H1 (cell line): ENCODE results near the gene ADM. TPM values are rescaled to one million over a fixed set of nuclear protein-coding genes. Genes with fewer than 3 reads are reported as not detected.

Experiments used
- ATF3 ChIP-seq: IDR thresholded peaks from 2 replicates; pipeline ENCODE4 v1.6.1; 2011; ENCODE audit warnings: low read depth, mild to moderate bottlenecking, low read length; ENCODE audit not compliant: insufficient read depth
- CEBPB ChIP-seq: IDR thresholded peaks from 2 replicates; pipeline ENCODE4 v1.6.1; 2012; ENCODE audit warnings: low read depth, low read length
- CHD1 ChIP-seq: IDR thresholded peaks from 2 replicates; pipeline ENCODE4 v1.6.1; 2012; ENCODE audit warnings: low read depth, low read length, improper control_type of control experiment
- CTCF ChIP-seq, 3 experiments: IDR thresholded peaks; 1 replicate in 2 of 3; 2 replicates in 1 of 3; pipeline versions ENCODE4 v1.5.1 to v1.6.1; 2011; ENCODE audit warnings: low read length in 3 of 3, mild to moderate bottlenecking in 3 of 3, inconsistent platforms in 2 of 3, low read depth in 1 of 3, moderate library complexity in 1 of 3; ENCODE audit not compliant: insufficient read depth in 1 of 3; ENCODE audit errors: control extremely low read depth in 1 of 3
- HDAC2 ChIP-seq, 2 experiments: fragments of 300-600 bp in 1 of 2; sonication (generic) in 1 of 2; IDR thresholded peaks; 2 replicates each; pipeline ENCODE4 v1.6.1; 2011 to 2012; ENCODE audit warnings: low read depth in 2 of 2, low read length in 2 of 2, mild to moderate bottlenecking in 2 of 2, moderate library complexity in 2 of 2, borderline replicate concordance in 1 of 2, inconsistent platforms in 1 of 2
- MAFK ChIP-seq: IDR thresholded peaks from 2 replicates; pipeline ENCODE4 v1.6.1; 2012; ENCODE audit warnings: low read depth, mild to moderate bottlenecking, improper control_type of control experiment, low read length
- RBBP5 ChIP-seq: IDR thresholded peaks from 2 replicates; pipeline ENCODE4 v1.7.1; 2012; ENCODE audit warnings: low read depth, mild to moderate bottlenecking, inconsistent platforms, low read length, moderate library complexity, borderline replicate concordance
- SIN3A ChIP-seq, 2 experiments: IDR thresholded peaks in 1 of 2; conservative IDR thresholded peaks in 1 of 2; 2 replicates each; pipeline ENCODE4 v1.6.1; 2011 to 2012; ENCODE audit warnings: low read length in 2 of 2, improper control_type of control experiment in 1 of 2, low read depth in 1 of 2, mild to moderate bottlenecking in 1 of 2
- TAF1 ChIP-seq: IDR thresholded peaks from 2 replicates; pipeline ENCODE4 v1.6.1; 2011; ENCODE audit warnings: mild to moderate bottlenecking, low read depth, low read length
- TCF12 ChIP-seq: IDR thresholded peaks from 2 replicates; pipeline ENCODE4 v1.6.1; 2011; ENCODE audit warnings: low read depth, mild to moderate bottlenecking, low read length
- USF2 ChIP-seq: IDR thresholded peaks from 2 replicates; pipeline ENCODE4 v1.6.1; 2011; ENCODE audit warnings: low read length, improper control_type of control experiment
- polyA plus RNA-seq, 7 experiments: library from polyadenylated mRNA; depleted of rRNA in 3 of 7; stranded (reverse) in 5 of 7; unstranded in 2 of 7; fragments of >200 nt in 5 of 7; fragments of 200-250 nt in 2 of 7; gene quantifications; 1 replicate in 5 of 7; 2 replicates in 1 of 7; 4 replicates in 1 of 7; pipeline versions ENCODE4 v1.2.1 to v1.2.3, GENCODE V29; 2011 to 2013; ENCODE audit warnings: missing spikeins in 2 of 7, mixed read lengths in 2 of 7
- total RNA-seq: library from RNA; stranded (reverse); fragmentation: NEBNext Ultra II Directional; extraction: Animal tissue kit (Norgen Biotek cat#: 25700); gene quantifications from 2 replicates; pipeline ENCODE4 v1.2.1, GENCODE V29; 2021

ADM gene
- total and polyA plus RNA-seq, 2 of the 8 experiments (the other 6 are each of a cell fraction or from before 2014, with no cell fraction given): 94.1 to 95.6 TPM

GRCh38 chr11:10305262-10305963 is 540 bp downstream of the ADM start (continued):
- TF ChIP-seq CTCF (IDR thresholded peaks at IDR 0.05; ENCODE audit: control extremely low read depth in 1 of 3, insufficient read depth in 1 of 3, low read depth in 1 of 3, low read length in 3 of 3) (no peak), MAFK (no peak), CHD1 (0 out of 2 replicates have a peak, but pooled peaks have one; percentile 66), CEBPB (no peak), SIN3A (conservative IDR thresholded peaks at IDR 0.05 in 1 of 2, IDR thresholded peaks at IDR 0.05 in 1 of 2; ENCODE audit: low read depth in 1 of 2, low read length in 2 of 2) (peak in 1 of 2 experiments; percentile 36; a peak in 1 of 4 replicates), TCF12 (no peak), USF2 (no peak), ATF3 (no peak), HDAC2 (IDR thresholded peaks at IDR 0.05; ENCODE audit: borderline replicate concordance in 1 of 2, low read depth in 2 of 2, low read length in 2 of 2) (peak in 1 of 2 experiments; percentile 22; a peak in 1 of 4 replicates), TAF1 (no peak), RBBP5 (peak; percentile 6; the same call in 1 of the 2 replicates)
